GM21526 (cell line): ENCODE results near the gene CD248.
"Not testable (repeated sequence)": the region's sequence is repeated elsewhere in the genome, so short reads cannot be mapped to it uniquely, and the experiment has no call there.

ENCODE experiments used
- ATAC-seq: cut with Tn5 transposase; IDR thresholded peaks from one replicate; pipeline ENCODE4 v1.9.1; 2021; ENCODE audit warnings: moderate library complexity; ENCODE audit not compliant: unreplicated experiment, low FRiP score

Gene CD248

GRCh38 chr11:66277064-66277463 lies 39.8 kb downstream of the CD248 start:
- ATAC-seq, result not testable (repeated sequence)

- not testable (repeated sequence) for ATAC-seq
These were observed 40.2 kb downstream of the CD248 start for GRCh38 chr11:66276619-66277018.

GRCh38 chr11:66275984-66276612 lies 40.7 kb downstream of the CD248 start:
- ATAC-seq, result no peak

GRCh38 chr11:66275396-66275795 lies 41.4 kb downstream of the CD248 start:
- no peak for ATAC-seq

- ATAC-seq, result no peak
These were observed 42.6 kb downstream of the CD248 start for GRCh38 chr11:66274219-66274618.

GRCh38 chr11:66272596-66272995 lies 44.2 kb downstream of the CD248 start:
- no peak for ATAC-seq

GRCh38 chr11:66271816-66272215 lies 45.0 kb downstream of the CD248 start:
- no peak for ATAC-seq

GRCh38 chr11:66268952-66269905 lies 47.6 kb downstream of the CD248 start:
- ATAC-seq, result no peak

- peak; percentile 63 for ATAC-seq
These were observed 48.4 kb downstream of the CD248 start, which contains the start of gene RAB1B for GRCh38 chr11:66268244-66268951. Gene RAB1B (plus strand): TSS chr11:66268639. CDS start chr11:66268680, 41 bp downstream.

GRCh38 chr11:66267379-66268243 lies 49.2 kb downstream of the CD248 start:
- peak; percentile 16 for ATAC-seq

- ATAC-seq, result no peak
These were observed 49.8 kb downstream of the CD248 start for GRCh38 chr11:66267039-66267378.

GRCh38 chr11:66266378-66267038 lies 50.3 kb downstream of the CD248 start:
- ATAC-seq, result no peak

- no peak for ATAC-seq
These were observed 51.1 kb downstream of the CD248 start for GRCh38 chr11:66265531-66266377.

- no peak for ATAC-seq
These were observed 51.9 kb downstream of the CD248 start for GRCh38 chr11:66264914-66265313.
